Activated naive CD8-positive, alpha-beta T cell treated with anti-CD3 and anti-CD28 coated beads, Interleukin-2, amount 50 U/mL, for 16 hours (primary cell): Measurements from ENCODE around the gene DAGLB.
"Not testable (repeated sequence)": the region's sequence is repeated elsewhere in the genome, so short reads cannot be mapped to it uniquely, and the experiment has no call there.

Source experiments
- DNase-seq: peaks from one replicate; pipeline ENCODE4 v3.0.0-alpha.2; 2020; ENCODE audit warnings: low read depth, low spot score

The DAGLB gene

GRCh38 chr7:6460990-6461584 lies 13.3 kb upstream of the DAGLB start:
- DNase-seq: no peak

DNA sequence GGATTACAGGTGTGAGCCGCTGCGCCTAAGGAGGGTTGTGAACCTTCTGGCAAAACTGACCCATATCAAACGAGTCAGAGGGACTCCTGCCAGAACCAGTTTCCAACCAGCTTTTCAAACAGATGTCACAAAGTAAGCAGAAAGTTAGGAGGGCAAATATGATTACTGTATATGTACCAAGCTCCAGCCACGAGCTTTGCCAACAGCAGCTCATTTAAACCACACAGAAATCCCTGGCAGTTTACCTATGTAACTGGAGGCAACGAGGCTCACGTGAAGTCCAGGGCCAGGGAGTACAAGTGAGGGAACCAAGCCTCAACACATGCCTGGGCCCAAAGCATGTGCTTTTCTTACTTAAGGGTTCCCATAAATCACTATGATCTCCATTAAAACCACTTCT lies 12.5 kb upstream of the DAGLB start:
- no peak for DNase-seq

DNA sequence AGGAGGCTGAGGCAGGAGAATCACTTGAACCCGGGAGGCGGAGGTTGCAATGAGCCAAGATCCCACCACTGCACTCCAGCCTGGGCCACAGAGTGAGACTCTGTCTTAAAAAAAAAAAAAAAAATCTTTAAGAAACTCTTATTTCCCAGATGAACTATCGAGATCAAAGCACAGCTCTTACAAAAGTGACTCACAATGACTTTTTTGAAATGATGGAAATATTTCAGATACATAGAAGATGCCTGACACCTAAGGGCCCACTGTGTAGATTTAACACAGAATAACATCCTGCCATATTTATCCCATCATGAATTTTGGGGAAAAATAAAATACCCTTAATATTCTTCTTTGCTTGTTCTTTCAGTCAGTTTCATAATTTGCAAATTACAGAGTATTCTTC lies 10.9 kb upstream of the DAGLB start:
- not testable (repeated sequence) for DNase-seq

DNA sequence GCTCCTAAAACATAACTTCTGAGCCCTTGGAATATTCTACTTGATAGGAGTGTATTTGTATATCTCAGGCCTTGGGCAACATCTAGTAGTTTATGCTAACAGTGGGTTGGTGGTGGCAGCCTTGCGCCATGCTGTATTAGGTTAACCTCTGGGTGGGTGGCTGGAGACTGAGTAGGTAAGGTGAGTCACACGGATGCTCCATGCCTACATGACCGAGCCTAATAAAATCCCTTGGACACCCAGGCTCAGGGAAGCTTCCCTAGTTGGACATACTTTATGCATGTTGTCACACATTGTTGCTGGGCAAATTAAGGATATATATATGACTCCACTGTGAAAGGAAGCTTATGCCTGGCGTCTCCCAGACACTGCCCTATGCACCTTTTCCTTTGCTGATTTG lies 6.0 kb upstream of the DAGLB start:
- no peak for DNase-seq

GRCh38 chr7:6451224-6451705 lies 3.5 kb upstream of the DAGLB start:
- DNase-seq: no peak

DNA sequence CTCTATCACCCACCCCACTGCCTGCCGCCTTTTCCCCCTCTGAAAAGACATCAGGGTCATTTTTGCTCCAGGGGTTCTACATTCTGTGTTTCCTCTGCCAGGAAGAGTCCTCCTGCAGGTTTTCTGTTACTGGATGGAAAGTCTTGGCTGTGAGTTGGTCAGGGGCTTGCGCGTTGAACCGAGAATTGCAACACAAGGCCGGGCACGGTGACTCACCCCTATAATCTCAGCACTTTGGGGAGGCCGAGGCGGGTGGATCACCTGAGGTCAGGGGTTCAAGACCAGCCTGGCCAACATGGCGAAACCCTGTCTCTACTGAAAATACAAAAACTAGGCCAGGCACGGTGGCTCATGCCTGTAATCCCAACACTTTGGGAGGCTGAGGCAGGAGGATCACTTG lies 2.8 kb upstream of the DAGLB start:
- DNase-seq: not testable (repeated sequence)

DNA sequence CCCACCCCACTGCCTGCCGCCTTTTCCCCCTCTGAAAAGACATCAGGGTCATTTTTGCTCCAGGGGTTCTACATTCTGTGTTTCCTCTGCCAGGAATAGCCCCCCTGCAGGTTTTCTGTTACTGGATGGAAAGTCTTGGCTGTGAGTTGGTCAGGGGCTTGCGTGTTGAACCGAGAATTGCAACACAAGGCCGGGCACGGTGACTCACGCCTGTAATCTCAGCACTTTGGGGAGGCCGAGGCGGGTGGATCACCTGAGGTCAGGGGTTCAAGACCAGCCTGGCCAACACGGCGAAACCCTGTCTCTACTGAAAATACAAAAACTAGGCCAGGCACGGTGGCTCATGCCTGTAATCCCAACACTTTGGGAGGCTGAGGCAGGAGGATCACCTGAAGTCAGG lies 2.1 kb upstream of the DAGLB start:
- DNase-seq: not testable (repeated sequence)

- no peak for DNase-seq
Measured at GRCh38 chr7:6448943-6449543, 1.3 kb upstream of the DAGLB start.

DNA sequence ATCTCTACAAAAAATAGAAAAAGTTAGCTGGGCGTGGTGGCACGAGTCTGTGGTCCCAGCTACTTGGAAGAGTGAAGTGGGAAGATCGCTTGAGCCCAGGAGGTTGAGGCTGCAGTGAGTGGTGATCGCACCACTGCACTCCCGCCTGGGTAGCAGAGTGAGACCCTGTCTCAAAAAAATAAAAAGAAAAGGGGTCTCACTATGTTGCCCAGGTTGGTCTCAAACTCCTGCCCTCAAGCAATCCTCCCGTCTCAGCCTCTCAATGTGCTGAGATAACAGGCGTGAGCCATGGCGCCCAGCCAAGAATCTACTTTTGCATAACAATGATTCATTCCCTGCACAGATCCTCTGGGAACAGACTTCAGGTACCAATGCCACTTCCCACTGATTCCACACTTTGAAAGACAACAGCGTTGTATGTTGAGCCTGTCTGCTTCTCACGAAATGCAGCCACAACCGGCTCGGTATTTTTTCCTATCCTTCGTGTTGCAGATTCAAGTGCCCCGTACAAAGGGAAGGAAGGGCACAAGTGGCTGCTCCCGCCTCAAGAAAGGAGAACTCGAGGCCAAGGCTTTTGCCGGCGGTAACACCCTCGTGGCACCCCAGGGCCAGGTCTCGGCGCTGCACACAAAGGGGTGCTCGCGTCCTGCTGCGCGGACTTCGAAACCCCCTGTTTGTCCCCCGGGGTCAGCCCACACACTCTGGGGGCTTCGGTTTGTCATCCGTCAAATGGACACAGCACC lies 745 bp downstream of the DAGLB start:
- DNase-seq: no peak

GRCh38 chr7:6444516-6445269 lies 3.1 kb downstream of the DAGLB start:
- DNase-seq: no peak

- no peak for DNase-seq
Measured at GRCh38 chr7:6443372-6443941, 4.3 kb downstream of the DAGLB start.

DNA sequence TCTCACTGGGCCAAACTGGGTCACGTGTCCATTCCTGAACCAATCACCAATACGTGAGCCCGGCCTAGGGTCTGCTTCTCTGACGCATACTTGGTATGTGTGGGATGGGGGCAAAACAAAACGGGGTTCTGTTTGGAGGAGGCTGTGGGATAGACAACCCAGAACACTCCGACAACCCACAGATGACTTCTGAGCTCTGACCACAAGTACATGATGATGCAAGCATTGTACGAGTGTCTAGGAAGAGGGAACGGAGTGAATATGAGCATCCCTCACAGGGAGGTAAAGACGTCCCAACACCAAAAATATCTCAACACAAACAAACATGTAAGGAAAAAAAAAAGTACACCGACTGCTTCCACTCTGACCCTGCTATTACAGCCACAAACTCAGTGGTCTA lies 5.6 kb downstream of the DAGLB start:
- DNase-seq: no peak

DNA sequence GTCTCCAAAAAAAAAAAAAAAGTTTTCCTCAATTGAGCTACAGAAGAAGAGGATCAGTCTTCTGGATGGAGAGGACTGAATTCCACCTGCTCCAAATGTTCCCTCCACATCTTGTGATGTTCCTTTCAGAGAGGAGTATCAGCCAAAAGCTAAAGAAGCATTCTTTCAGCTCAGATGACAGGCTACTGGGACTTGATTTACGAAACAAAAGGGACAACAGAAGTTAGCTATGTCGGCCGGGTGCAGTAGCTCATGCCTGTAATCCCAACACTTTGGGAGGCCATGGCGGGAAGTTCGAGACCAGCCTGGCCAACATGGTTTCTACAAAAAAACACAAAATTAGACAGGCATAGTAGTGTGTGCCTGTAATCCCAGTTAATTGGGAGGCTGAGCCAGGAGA lies 7.4 kb downstream of the DAGLB start:
- no peak for DNase-seq

GRCh38 chr7:6438427-6438826 lies 9.3 kb downstream of the DAGLB start:
- DNase-seq: no peak

DNA sequence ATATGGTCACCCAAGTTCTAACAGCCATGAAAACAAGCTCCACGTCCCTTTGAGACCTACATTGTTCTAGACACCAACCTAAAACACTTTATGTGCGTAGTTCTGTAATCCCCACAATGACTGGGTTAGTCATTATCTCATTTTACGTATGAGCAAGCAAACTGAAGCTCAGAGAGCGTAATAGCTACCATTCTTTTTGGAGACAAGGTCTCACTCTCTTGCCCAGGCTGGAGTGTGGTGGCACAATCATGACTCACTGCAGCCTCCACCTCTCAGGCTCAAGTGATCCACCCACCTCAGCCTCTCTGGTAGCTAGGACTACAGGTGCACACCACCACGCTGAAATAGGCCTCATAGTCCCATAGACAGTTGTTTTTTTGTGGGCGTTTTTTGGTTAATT lies 10.5 kb downstream of the DAGLB start:
- no peak for DNase-seq

DNA sequence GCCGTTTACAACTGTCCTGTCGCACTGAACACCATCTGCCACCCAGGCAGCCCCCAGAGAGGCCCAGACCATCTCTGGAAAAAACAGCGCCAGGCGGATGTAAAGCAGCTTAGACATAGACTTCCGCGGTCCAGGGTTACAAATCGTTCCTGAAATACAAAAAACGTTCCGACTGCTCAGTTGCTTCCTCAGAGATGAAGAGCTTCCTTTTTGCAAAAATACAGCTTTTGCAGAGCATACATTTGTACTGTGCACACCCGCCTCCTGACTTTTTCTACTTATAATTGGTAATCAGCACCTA lies 11.4 kb downstream of the DAGLB start:
- DNase-seq: no peak

GRCh38 chr7:6435486-6436384 lies 12.0 kb downstream of the DAGLB start:
- peak; percentile 75 for DNase-seq

GRCh38 chr7:6433784-6434615 lies 13.8 kb downstream of the DAGLB start:
- no peak for DNase-seq

DNA sequence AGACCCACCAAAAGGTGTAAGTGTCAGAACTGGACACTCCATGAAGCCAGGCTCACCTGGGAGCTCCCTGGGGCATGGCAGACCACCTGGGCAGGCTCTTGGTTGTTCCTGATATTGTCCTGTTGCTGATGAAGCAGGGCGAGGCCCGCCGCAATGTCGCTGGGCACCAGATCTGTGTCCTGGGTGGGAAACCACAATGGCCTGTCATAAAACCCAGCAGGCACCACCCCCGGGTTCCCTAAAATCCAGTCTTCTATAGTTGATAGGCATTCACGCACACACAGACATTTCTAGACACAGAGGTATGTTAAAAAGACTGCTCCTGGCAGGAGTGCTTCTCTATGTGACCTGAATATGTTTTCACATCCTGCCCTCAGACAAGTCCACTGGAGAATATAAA lies 15.0 kb downstream of the DAGLB start:
- no peak for DNase-seq

DNA sequence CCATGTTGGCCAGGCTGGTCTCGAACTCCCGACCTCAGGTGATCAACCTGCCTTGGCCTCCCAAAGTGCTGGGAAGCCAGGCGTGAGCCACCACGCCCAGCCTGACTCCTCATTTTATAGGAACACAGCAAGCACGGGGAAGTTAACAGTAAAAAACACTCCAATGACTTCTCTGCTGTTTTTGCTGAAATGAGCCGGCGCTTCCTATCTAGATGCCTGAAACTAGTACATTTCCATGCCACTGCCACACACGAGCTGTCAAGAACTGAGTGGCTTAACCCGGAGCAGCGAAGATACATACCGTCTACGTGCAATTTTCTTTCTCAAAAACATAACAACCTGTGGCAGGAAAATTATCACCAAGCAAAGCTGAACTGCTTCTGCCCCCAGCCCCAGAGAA lies 16.8 kb downstream of the DAGLB start:
- DNase-seq: no peak
